ENCODE results near the gene FMN2.

The FMN2 gene

GRCh38 chr1:240282061-240282830 lies 190.6 kb downstream of the FMN2 start:
- Histone ChIP-seq H3K4me3 (ENCODE audit: control insufficient read depth in 1 of 7, extremely low read depth in 1 of 7, insufficient read depth in 4 of 7, low read depth in 2 of 7, low read length in 6 of 7) (no peak overlapping the region), H3K9me3 (ENCODE audit: control extremely low read depth in 1 of 5, control insufficient read depth in 4 of 5, insufficient read depth in 2 of 5, low read depth in 1 of 5, low read length in 4 of 5) (no peaks in the 10 kb centered on the region), H3K4me1 (ENCODE audit: control extremely low read depth in 1 of 4, control insufficient read depth in 4 of 4, insufficient read depth in 4 of 4, low read length in 3 of 4) (no peaks in the 10 kb centered on the region), H3K27me3 (replicated peaks in 2 of 5; ENCODE audit: control insufficient read depth in 4 of 5, insufficient read depth in 5 of 5, low read length in 4 of 5) (no peaks in the 10 kb centered on the region), H3K27ac (ENCODE audit: insufficient read depth in 1 of 2, low read depth in 1 of 2, low read length in 2 of 2, poor library complexity in 1 of 2, severe bottlenecking in 2 of 2) (no peak overlapping the region), H3K36me3 (ENCODE audit: control insufficient read depth in 4 of 4, insufficient read depth in 4 of 4, low read length in 3 of 4) (no peaks in the 10 kb centered on the region)
- no peak for DNase-seq
- 94% methylated on average over 3 of the region's 7 CpGs for WGBS (ENCODE audit: insufficient coverage)
- ChIA-PET POLR2A (no interaction called here), CTCF (no interaction called here)

DNA sequence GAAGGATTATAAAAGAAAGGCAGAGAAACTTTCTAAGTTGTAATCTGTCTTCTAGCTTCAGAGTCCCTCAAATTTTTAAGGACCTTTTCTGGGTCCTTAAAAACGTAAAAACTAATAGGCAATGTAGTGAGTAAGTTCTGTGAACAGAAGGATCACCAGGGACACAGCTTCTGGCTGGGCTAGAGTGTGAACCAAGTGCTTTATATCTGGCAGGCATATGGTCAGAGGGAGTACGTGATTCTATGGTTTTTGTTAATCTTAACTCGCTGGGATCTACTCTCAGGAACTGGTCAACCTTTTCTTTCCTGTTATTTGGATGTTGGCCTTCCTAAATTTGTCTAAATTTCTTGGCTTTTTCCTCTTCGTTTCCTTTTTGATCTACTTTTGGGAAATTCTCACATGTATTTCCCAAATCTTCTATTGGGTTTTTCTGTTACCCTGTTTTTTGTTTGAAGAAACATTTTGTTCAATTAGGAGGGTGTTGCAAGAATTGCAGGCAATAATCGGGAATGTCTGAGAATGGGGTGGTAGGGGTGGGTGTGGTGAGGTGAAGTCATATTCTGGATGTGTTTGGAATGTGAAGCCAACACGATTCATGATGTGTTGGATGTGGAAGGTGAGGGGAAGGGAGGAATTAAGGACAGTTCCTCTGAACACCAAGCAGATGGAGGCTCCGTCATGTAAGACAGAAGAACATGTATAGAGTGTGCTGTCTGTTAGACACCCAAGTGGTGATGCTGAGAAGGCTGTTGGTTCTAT lies 193.2 kb downstream of the FMN2 start:
- CTCF ChIA-PET: no interaction called here
- Histone ChIP-seq H3K9me3 (ENCODE audit: control extremely low read depth in 1 of 5, control insufficient read depth in 4 of 5, insufficient read depth in 2 of 5, low read depth in 1 of 5, low read length in 4 of 5) (no peaks in the 10 kb centered on the region), H3K27ac (ENCODE audit: insufficient read depth in 1 of 2, low read depth in 1 of 2, low read length in 2 of 2, poor library complexity in 1 of 2, severe bottlenecking in 2 of 2) (no peak overlapping the region), H3K4me1 (ENCODE audit: control extremely low read depth in 1 of 4, control insufficient read depth in 4 of 4, insufficient read depth in 4 of 4, low read length in 3 of 4) (no peaks in the 10 kb centered on the region), H3K4me3 (ENCODE audit: control insufficient read depth in 1 of 7, extremely low read depth in 1 of 7, insufficient read depth in 4 of 7, low read depth in 2 of 7, low read length in 6 of 7) (no peak overlapping the region), H3K36me3 (ENCODE audit: control insufficient read depth in 4 of 4, insufficient read depth in 4 of 4, low read length in 3 of 4) (no peaks in the 10 kb centered on the region), H3K27me3 (replicated peaks in 2 of 5; ENCODE audit: control insufficient read depth in 4 of 5, insufficient read depth in 5 of 5, low read length in 4 of 5) (no peaks in the 10 kb centered on the region)
- POLR2A ChIA-PET: no interaction called here
- WGBS (ENCODE audit: insufficient coverage): 88% methylated on average over 6 of the region's 7 CpGs
- no peak for DNase-seq

GRCh38 chr1:240285540-240285939 lies 193.9 kb downstream of the FMN2 start:
- DNase-seq: no peak
- no peak overlapping the region for H3K27ac ChIP-seq (ENCODE audit: insufficient read depth in 1 of 2, low read depth in 1 of 2, low read length in 2 of 2, poor library complexity in 1 of 2, severe bottlenecking in 2 of 2)
- 81% methylated on average over 2 of the region's 4 CpGs for WGBS (ENCODE audit: insufficient coverage)
- no peaks in the 10 kb centered on the region for H3K4me1 ChIP-seq (ENCODE audit: control extremely low read depth in 1 of 4, control insufficient read depth in 4 of 4, insufficient read depth in 4 of 4, low read length in 3 of 4)
- H3K36me3 ChIP-seq (ENCODE audit: control insufficient read depth in 4 of 4, insufficient read depth in 4 of 4, low read length in 3 of 4): no peaks in the 10 kb centered on the region
- no peaks in the 10 kb centered on the region for H3K27me3 ChIP-seq (replicated peaks in 2 of 5; ENCODE audit: control insufficient read depth in 4 of 5, insufficient read depth in 5 of 5, low read length in 4 of 5)
- no peak overlapping the region for H3K4me3 ChIP-seq (ENCODE audit: control insufficient read depth in 1 of 7, extremely low read depth in 1 of 7, insufficient read depth in 4 of 7, low read depth in 2 of 7, low read length in 6 of 7)
- H3K9me3 ChIP-seq (ENCODE audit: control extremely low read depth in 1 of 5, control insufficient read depth in 4 of 5, insufficient read depth in 2 of 5, low read depth in 1 of 5, low read length in 4 of 5): no peaks in the 10 kb centered on the region
- ChIA-PET POLR2A (no interaction called here), CTCF (no interaction called here)

DNA sequence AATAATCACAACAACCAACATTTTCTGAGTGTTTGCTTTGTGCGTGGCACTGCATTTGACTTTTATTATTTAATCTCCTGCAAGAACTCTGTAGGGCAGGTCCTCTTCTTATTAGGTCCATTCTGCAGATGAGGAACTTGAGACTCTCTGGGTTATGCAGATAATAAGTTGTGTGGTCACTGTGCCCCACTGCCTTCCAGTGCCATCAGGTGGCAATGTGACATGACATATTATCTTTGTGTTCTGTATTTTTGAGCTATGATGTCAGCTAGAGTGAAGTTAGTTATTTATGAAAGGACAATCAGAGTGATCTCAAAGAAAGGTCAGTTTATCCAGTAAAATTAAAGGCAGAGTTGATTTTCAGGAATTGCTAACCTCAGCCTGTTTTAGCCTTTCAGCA lies 196.0 kb downstream of the FMN2 start:
- ChIA-PET POLR2A (no interaction called here), CTCF (no interaction called here)
- Histone ChIP-seq H3K27me3 (replicated peaks in 2 of 5; ENCODE audit: control insufficient read depth in 4 of 5, insufficient read depth in 5 of 5, low read length in 4 of 5) (no peaks in the 10 kb centered on the region), H3K4me1 (ENCODE audit: control extremely low read depth in 1 of 4, control insufficient read depth in 4 of 4, insufficient read depth in 4 of 4, low read length in 3 of 4) (no peaks in the 10 kb centered on the region), H3K9me3 (ENCODE audit: control extremely low read depth in 1 of 5, control insufficient read depth in 4 of 5, insufficient read depth in 2 of 5, low read depth in 1 of 5, low read length in 4 of 5) (no peaks in the 10 kb centered on the region), H3K27ac (ENCODE audit: insufficient read depth in 1 of 2, low read depth in 1 of 2, low read length in 2 of 2, poor library complexity in 1 of 2, severe bottlenecking in 2 of 2) (no peak overlapping the region), H3K4me3 (ENCODE audit: control insufficient read depth in 1 of 7, extremely low read depth in 1 of 7, insufficient read depth in 4 of 7, low read depth in 2 of 7, low read length in 6 of 7) (no peak overlapping the region), H3K36me3 (ENCODE audit: control insufficient read depth in 4 of 4, insufficient read depth in 4 of 4, low read length in 3 of 4) (no peaks in the 10 kb centered on the region)
- DNase-seq: no peak
- 100% methylated on average over 1 of the region's 1 CpG for WGBS (ENCODE audit: insufficient coverage)

DNA sequence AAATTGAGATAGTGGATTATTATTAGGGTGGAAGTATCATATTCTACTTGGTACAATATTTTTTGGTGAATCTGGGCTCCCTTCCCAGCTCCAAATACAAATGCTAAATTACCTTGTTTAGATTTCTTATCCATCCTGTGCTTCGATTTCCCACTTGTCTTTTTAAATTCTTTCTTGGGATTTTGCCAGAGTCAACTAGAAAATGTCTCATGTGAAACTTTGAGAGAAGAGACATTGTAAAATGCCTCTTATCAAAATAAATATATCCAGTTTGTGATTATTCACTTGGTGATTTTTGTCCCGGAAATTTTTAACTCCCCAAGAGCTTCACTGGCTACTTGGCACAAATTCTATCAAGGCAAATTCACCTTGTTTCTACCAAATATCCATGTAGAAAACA lies 202.0 kb downstream of the FMN2 start:
- no peak for DNase-seq
- Histone ChIP-seq H3K36me3 (ENCODE audit: control insufficient read depth in 4 of 4, insufficient read depth in 4 of 4, low read length in 3 of 4) (no peaks in the 10 kb centered on the region), H3K27ac (ENCODE audit: insufficient read depth in 1 of 2, low read depth in 1 of 2, low read length in 2 of 2, poor library complexity in 1 of 2, severe bottlenecking in 2 of 2) (no peak overlapping the region), H3K27me3 (replicated peaks in 2 of 5; ENCODE audit: control insufficient read depth in 4 of 5, insufficient read depth in 5 of 5, low read length in 4 of 5) (no peaks in the 10 kb centered on the region), H3K4me1 (ENCODE audit: control extremely low read depth in 1 of 4, control insufficient read depth in 4 of 4, insufficient read depth in 4 of 4, low read length in 3 of 4) (no peaks in the 10 kb centered on the region), H3K4me3 (ENCODE audit: control insufficient read depth in 1 of 7, extremely low read depth in 1 of 7, insufficient read depth in 4 of 7, low read depth in 2 of 7, low read length in 6 of 7) (no peak overlapping the region), H3K9me3 (ENCODE audit: control extremely low read depth in 1 of 5, control insufficient read depth in 4 of 5, insufficient read depth in 2 of 5, low read depth in 1 of 5, low read length in 4 of 5) (no peaks in the 10 kb centered on the region)
- WGBS (ENCODE audit: insufficient coverage): no CpG with 5 or more reads among the region's 2 CpGs
- POLR2A ChIA-PET: no interaction called here
- CTCF ChIA-PET: no interaction called here

GRCh38 chr1:240294566-240294965 lies 202.9 kb downstream of the FMN2 start:
- no peaks in the 10 kb centered on the region for H3K4me1 ChIP-seq (ENCODE audit: control extremely low read depth in 1 of 4, control insufficient read depth in 4 of 4, insufficient read depth in 4 of 4, low read length in 3 of 4)
- no peak for DNase-seq
- WGBS (ENCODE audit: insufficient coverage): 38% methylated on average over 1 of the region's 3 CpGs
- H3K27ac ChIP-seq (ENCODE audit: insufficient read depth in 1 of 2, low read depth in 1 of 2, low read length in 2 of 2, poor library complexity in 1 of 2, severe bottlenecking in 2 of 2): no peak overlapping the region
- POLR2A ChIA-PET: no interaction called here
- no peaks in the 10 kb centered on the region for H3K9me3 ChIP-seq (ENCODE audit: control extremely low read depth in 1 of 5, control insufficient read depth in 4 of 5, insufficient read depth in 2 of 5, low read depth in 1 of 5, low read length in 4 of 5)
- H3K4me3 ChIP-seq (ENCODE audit: control insufficient read depth in 1 of 7, extremely low read depth in 1 of 7, insufficient read depth in 4 of 7, low read depth in 2 of 7, low read length in 6 of 7): no peak overlapping the region
- H3K36me3 ChIP-seq (ENCODE audit: control insufficient read depth in 4 of 4, insufficient read depth in 4 of 4, low read length in 3 of 4): no peaks in the 10 kb centered on the region
- no peaks in the 10 kb centered on the region for H3K27me3 ChIP-seq (replicated peaks in 2 of 5; ENCODE audit: control insufficient read depth in 4 of 5, insufficient read depth in 5 of 5, low read length in 4 of 5)
- CTCF ChIA-PET: no interaction called here

DNA sequence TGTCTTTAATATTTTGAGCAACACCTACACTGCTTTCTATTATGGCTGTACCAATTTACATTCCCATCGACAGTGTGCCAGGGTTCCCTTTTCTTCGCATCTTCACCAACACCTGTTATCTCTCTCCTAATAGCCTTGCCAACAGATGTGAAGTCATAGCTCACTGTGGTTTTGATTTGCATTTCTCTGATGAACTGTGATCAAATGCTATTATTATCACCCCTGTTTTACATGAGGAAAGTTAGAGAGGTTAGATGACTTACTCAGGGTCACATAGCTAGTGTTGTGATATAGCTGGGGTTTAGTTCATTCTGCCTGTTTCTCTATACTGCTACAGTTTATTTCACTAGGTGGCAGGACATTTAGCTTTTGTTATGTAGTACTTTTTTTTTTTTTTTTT lies 204.1 kb downstream of the FMN2 start:
- DNase-seq: no peak
- WGBS (ENCODE audit: insufficient coverage): 100% methylated on average over 2 of the region's 2 CpGs
- H3K4me3 ChIP-seq (ENCODE audit: control insufficient read depth in 1 of 7, extremely low read depth in 1 of 7, insufficient read depth in 4 of 7, low read depth in 2 of 7, low read length in 6 of 7): no peak overlapping the region
- no peak overlapping the region for H3K27ac ChIP-seq (ENCODE audit: insufficient read depth in 1 of 2, low read depth in 1 of 2, low read length in 2 of 2, poor library complexity in 1 of 2, severe bottlenecking in 2 of 2)
- no peaks in the 10 kb centered on the region for H3K36me3 ChIP-seq (ENCODE audit: control insufficient read depth in 4 of 4, insufficient read depth in 4 of 4, low read length in 3 of 4)
- no peaks in the 10 kb centered on the region for H3K9me3 ChIP-seq (ENCODE audit: control extremely low read depth in 1 of 5, control insufficient read depth in 4 of 5, insufficient read depth in 2 of 5, low read depth in 1 of 5, low read length in 4 of 5)
- no peaks in the 10 kb centered on the region for H3K4me1 ChIP-seq (ENCODE audit: control extremely low read depth in 1 of 4, control insufficient read depth in 4 of 4, insufficient read depth in 4 of 4, low read length in 3 of 4)
- H3K27me3 ChIP-seq (replicated peaks in 2 of 5; ENCODE audit: control insufficient read depth in 4 of 5, insufficient read depth in 5 of 5, low read length in 4 of 5): no peaks in the 10 kb centered on the region
- ChIA-PET CTCF (no interaction called here), POLR2A (no interaction called here)
